Prostate gland (tissue), 2 donors: ENCODE results near the gene OSBPL6.

Experiments
- CTCF ChIP-seq, 4 experiments: fragments of 200-600 bp in 2 of 4; fragments of 450-650 bp in 2 of 4; sonication (generic) in 2 of 4; IDR thresholded peaks; 1 replicate in 3 of 4; 2 replicates in 1 of 4; pipeline ENCODE4 v1.5.1; 2016 to 2019; ENCODE audit warnings: antibody characterized with exemption in 4 of 4, mild to moderate bottlenecking in 2 of 4, moderate library complexity in 2 of 4
- POLR2A ChIP-seq: fragments of 450-650 bp; IDR thresholded peaks from one replicate; pipeline ENCODE4 v1.6.1; 2016; ENCODE audit warnings: antibody characterized with exemption, mild to moderate bottlenecking

- TF ChIP-seq POLR2A (no peak), CTCF (IDR thresholded peaks at IDR 0.05) (no peak)
These were observed 247.1 kb downstream of the OSBPL6 start for GRCh38 chr2:178441426-178441825.
